Skin of body (tissue), 2 donors: Measurements from ENCODE around the gene OR51V1. TPM values are rescaled to one million over a fixed set of nuclear protein-coding genes. Genes with fewer than 3 reads are reported as not detected.
"Not testable (repeated sequence)": the region's sequence is repeated elsewhere in the genome, so short reads cannot be mapped to it uniquely, and the experiment has no call there.

Experiments
- DNase-seq: peaks from one replicate; lab custom pipeline; 2025; lab: John Stamatoyannopoulos, UW
- total RNA-seq: library from RNA; depleted of rRNA; stranded (reverse); fragments of >200 nt; gene quantifications from one replicate; pipeline ENCODE4 v1.2.3, GENCODE V29; 2014

Gene OR51V1, protein sequence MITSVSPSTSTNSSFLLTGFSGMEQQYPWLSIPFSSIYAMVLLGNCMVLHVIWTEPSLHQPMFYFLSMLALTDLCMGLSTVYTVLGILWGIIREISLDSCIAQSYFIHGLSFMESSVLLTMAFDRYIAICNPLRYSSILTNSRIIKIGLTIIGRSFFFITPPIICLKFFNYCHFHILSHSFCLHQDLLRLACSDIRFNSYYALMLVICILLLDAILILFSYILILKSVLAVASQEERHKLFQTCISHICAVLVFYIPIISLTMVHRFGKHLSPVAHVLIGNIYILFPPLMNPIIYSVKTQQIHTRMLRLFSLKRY
- total RNA-seq, result not detected

- no peak for DNase-seq
Observed at GRCh38 chr11:5200582-5200981, at the start of gene OR51V1. Gene OR51V1, minus strand, starts transcription at chr11:5200682. Its CDS starts 0 bp downstream, at chr11:5200682.

DNA sequence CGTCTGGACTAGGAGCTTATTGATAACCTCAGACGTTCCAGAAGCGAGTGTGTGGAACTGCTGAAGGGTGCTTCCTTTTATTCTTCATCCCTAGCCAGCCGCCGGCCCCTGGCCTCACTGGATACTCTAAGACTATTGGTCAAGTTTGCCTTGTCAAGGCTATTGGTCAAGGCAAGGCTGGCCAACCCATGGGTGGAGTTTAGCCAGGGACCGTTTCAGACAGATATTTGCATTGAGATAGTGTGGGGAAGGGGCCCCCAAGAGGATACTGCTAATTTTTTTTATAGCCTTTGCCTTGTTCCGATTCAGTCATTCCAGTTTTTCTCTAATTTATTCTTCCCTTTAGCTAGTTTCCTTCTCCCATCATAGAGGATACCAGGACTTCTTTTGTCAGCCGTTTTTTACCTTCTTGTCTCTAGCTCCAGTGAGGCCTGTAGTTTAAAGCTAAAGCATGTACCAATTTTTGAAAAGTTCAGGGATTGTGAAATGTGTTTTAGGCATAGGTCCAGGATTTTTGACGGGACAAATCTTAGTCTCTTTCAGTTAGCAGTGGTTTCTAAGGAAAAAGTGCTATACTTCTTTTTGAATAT, 49.4 kb upstream of the OR51V1 start, which contains the start of gene HBG1:
Gene HBG1 (minus strand): TSS at position 51 of the 590 bp plus-strand sequence. CDS start 53 bp downstream, outside the sequence.
- not testable (repeated sequence) for DNase-seq

- DNase-seq, result not testable (repeated sequence)
Observed at GRCh38 chr11:5248498-5248897, 48.0 kb upstream of the OR51V1 start.

- no peak for DNase-seq
Observed at GRCh38 chr11:5247472-5248192, 47.1 kb upstream of the OR51V1 start.

- DNase-seq, result no peak
Observed at GRCh38 chr11:5246772-5247471, 46.4 kb upstream of the OR51V1 start.

- DNase-seq, result no peak
Observed at GRCh38 chr11:5245155-5245554, 44.7 kb upstream of the OR51V1 start.

- DNase-seq, result no peak
Observed at GRCh38 chr11:5243816-5244180, 43.3 kb upstream of the OR51V1 start.

- DNase-seq, result no peak
Observed at GRCh38 chr11:5242933-5243815, 42.7 kb upstream of the OR51V1 start.

- DNase-seq, result no peak
Observed at GRCh38 chr11:5242208-5242607, 41.7 kb upstream of the OR51V1 start.

DNA sequence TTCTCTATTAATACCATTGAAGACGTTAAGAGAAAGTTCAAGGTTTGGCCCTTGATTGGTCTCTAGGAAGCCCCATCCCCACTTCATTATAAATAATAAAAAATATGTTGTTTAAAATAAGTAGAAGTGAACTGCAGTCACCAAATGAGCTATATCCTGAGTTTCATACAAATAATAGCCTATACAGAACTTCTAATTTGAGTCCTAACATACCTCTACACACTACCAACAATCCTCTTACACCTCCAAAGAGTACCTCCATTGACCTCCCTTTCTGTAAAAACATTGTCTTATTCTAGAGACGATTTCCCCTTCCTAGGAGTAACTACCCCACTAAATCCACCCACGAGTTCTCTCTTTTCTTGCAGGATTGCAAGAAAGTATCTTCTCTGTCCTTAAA, 41.0 kb upstream of the OR51V1 start:
- DNase-seq, result no peak

GRCh38 chr11:5240458-5240857, 40.0 kb upstream of the OR51V1 start:
- no peak for DNase-seq

DNA sequence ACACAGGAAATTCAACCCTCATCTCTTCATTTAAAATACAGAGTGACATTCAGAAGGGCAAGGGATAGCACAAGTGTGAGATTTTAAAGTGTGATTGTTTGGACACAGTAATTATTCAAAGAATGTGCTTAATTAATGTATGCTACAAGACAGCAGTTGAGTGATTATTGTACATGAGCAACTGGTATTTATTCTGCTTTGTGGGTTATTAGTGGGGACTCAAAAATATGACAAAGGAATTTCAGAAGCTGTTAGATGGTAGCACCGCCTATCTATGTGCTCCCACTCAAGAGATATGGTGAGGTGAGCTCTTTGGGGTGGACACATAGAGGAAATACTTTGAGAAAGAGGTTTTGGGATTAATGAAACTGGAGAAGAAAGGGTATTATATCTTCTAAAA, 39.6 kb upstream of the OR51V1 start:
- DNase-seq, result no peak

DNA sequence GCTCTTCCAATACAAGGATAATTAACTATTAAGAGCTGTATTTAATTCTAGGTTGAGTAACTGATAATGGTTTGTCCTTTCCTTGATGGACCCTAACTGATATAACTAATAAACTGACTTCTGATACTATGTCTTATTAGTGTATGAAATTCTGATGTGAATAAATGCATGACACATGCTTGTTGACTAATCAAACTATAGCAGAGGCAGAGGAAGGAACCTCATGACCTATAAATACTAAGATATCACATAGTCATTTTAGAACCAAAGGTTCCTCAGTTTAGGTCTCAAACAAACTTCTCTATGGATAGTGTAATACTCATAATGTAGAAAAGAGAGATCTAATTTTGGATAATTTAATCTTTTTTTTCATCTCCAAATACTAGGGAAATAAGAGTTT, 38.6 kb upstream of the OR51V1 start:
- DNase-seq, result no peak

GRCh38 chr11:5238486-5238885, 38.0 kb upstream of the OR51V1 start:
- DNase-seq, result no peak

- no peak for DNase-seq
Observed at GRCh38 chr11:5237420-5237819, 36.9 kb upstream of the OR51V1 start.

DNA sequence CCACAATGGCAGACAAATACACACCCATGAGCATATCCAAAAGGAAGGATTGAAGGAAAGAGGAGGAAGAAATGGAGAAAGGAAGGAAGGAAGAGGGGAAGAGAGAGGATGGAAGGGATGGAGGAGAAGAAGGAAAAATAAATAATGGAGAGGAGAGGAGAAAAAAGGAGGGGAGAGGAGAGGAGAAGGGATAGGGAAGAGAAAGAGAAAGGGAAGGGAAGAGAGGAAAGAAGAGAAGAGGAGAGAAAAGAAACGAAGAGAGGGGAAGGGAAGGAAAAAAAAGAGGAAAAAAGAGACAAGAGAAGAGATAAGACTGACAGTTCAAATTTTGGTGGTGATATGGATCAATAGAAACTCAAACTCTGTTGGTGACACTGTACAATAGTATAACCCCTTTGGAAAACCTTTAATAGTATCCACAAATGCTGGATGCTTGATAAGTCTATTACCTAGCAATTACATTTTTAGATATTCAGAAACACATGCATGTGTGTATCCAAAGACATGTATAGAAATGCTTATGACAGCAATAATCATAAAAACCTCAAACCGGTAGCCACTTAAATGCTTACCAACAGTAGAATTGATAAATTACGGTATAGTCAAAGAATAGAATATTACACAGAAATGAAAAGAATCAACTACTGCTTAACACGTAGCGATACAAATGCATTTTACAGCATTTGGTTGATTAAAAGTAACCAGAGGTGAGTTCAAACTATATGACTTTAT, 35.0 kb upstream of the OR51V1 start:
- no peak for DNase-seq

DNA sequence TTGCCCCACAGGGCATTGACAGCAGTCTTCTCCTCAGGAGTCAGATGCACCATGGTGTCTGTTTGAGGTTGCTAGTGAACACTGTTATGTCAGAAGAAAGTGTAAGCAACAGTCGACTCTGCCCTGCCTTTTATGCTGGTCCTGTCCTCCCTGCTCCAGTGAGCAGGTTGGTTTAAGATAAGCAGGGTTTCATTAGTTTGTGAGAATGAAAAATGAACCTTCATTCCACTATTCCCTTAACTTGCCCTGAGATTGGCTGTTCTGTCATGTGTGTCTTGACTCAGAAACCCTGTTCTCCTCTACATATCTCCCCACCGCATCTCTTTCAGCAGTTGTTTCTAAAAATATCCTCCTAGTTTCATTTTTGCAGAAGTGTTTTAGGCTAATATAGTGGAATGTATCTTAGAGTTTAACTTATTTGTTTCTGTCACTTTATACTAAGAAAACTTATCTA, 33.9 kb upstream of the OR51V1 start, which contains the start of gene HBD:
Gene HBD (minus strand): TSS at position 103 of the 454 bp plus-strand sequence. CDS start 50 bp downstream, at position 53.
- DNase-seq, result no peak

- no peak for DNase-seq
Observed at GRCh38 chr11:5233307-5233706, 32.8 kb upstream of the OR51V1 start.

DNA sequence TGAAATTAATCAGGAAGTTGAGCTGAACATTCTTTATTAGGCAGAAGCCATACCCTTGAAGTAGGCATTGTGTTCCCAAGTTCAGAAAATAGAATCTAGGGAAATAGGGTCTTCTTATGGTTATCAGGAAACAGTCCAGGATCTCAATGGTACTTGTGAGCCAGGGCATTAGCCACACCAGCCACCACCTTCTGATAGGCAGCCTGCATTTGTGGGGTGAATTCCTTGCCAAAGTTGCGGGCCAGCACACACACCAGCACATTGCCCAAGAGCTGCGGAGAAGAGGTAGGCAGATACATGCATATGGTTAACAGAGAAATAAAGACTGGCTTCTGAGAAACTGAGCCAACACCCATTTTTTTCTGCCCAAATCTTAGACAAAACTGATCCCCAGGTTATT, 32.3 kb upstream of the OR51V1 start:
- DNase-seq, result no peak

GRCh38 chr11:5232176-5232575, 31.7 kb upstream of the OR51V1 start:
- no peak for DNase-seq
